Right lobe of liver (tissue), 4 donors: ENCODE measurements around the gene SLC31A1.

Source experiments
- CTCF ChIP-seq, 4 donors: fragments of 200-600 bp in 3 of 4; fragments of 450-650 bp in 1 of 4; IDR thresholded peaks; one replicate each; pipeline versions ENCODE4 v1.5.1 to v1.8.0; 2016 to 2022; ENCODE audit warnings: antibody characterized with exemption in 4 of 4, mild to moderate bottlenecking in 2 of 4
- POLR2A ChIP-seq: fragments of 450-650 bp; IDR thresholded peaks from one replicate; pipeline ENCODE4 v1.6.1; 2017; ENCODE audit warnings: antibody characterized with exemption, mild to moderate bottlenecking
- donor health status: DM: no; HTN: no; CAD: no.
- donor health status: DM: no; HTN: no; CAD: no.
- donor health status: DM: no; HTN: yes; CAD: no.

GRCh38 chr9:113220467-113221002 is 809 bp upstream of the SLC31A1 start:
- TF ChIP-seq CTCF (IDR thresholded peaks at IDR 0.05) (no peak), POLR2A (no peak)
